DND-41 (cell line): Measurements from ENCODE around the gene MKX.

ENCODE experiments used
- CTCF ChIP-seq: IDR thresholded peaks from 2 replicates; pipeline ENCODE4 v1.5.1; 2012; ENCODE audit warnings: borderline replicate concordance, low read length, moderate library complexity, mild to moderate bottlenecking; ENCODE audit not compliant: poor library complexity, severe bottlenecking; ENCODE audit errors: extremely low read depth
- EZH2 ChIP-seq: IDR thresholded peaks from 3 replicates; pipeline ENCODE4 v1.6.1; 2012; ENCODE audit warnings: borderline replicate concordance, low read depth, mild to moderate bottlenecking, moderate library complexity, low read length, inconsistent platforms; ENCODE audit not compliant: severe bottlenecking

GRCh38 chr10:27752673-27753237, 7.1 kb upstream of the MKX start:
- TF ChIP-seq CTCF (no peak), EZH2 (no peak)
